Natural killer cell (primary cell): ENCODE measurements around the gene MEF2D. TPM values are rescaled to one million over a fixed set of nuclear protein-coding genes. Genes with fewer than 3 reads are reported as not detected.

ENCODE experiments used
- ATAC-seq, 3 donors: fragments of 150-1000 bp in 2 of 3; fragments of 200-7000 bp in 1 of 3; cut with Tn5 transposase; 1 replicate in 1 of 3; 2 replicates in 2 of 3; pipeline ENCODE4 v1.10.0; 2021; ENCODE audit warnings: mild to moderate bottlenecking in 2 of 3, moderate library complexity in 2 of 3
- DNase-seq, 2 donors: peaks; one replicate each; pipeline versions ENCODE4 v3.0.0 to v3.0.0-alpha.2; 2013 to 2021; ENCODE audit warnings: mixed read lengths in 1 of 2
- H3K27ac ChIP-seq: one replicate; pipeline ENCODE4 v1.5.1; 2013; ENCODE audit warnings: mild to moderate bottlenecking, low read length
- H3K27me3 ChIP-seq: one replicate; pipeline ENCODE4 v1.6.1; 2013; ENCODE audit warnings: low read length; ENCODE audit not compliant: control insufficient read depth, insufficient read depth
- H3K36me3 ChIP-seq: one replicate; pipeline ENCODE4 v1.6.1; 2013; ENCODE audit warnings: low read length; ENCODE audit not compliant: control insufficient read depth, insufficient read depth
- H3K4me1 ChIP-seq: one replicate; pipeline ENCODE4 v1.6.1; 2013; ENCODE audit warnings: low read length; ENCODE audit not compliant: control insufficient read depth, insufficient read depth
- H3K4me3 ChIP-seq: one replicate; pipeline ENCODE4 v1.5.1; 2013; ENCODE audit warnings: low read length
- H3K9me3 ChIP-seq: one replicate; pipeline ENCODE4 v1.6.1; 2013; ENCODE audit warnings: low read length; ENCODE audit not compliant: control insufficient read depth, insufficient read depth
- H3K27ac Mint-ChIP-seq, 2 donors: one replicate each; pipeline ENCODE4 v1.8.0; 2022; ENCODE audit warnings: mild to moderate bottlenecking in 2 of 2, mixed read lengths in 2 of 2, moderate library complexity in 1 of 2
- H3K27me3 Mint-ChIP-seq, 2 donors: one replicate each; pipeline ENCODE4 v1.8.0; 2022; ENCODE audit warnings: low read depth in 2 of 2, mixed read lengths in 2 of 2
- H3K36me3 Mint-ChIP-seq: one replicate; pipeline ENCODE4 v1.8.0; 2022; ENCODE audit warnings: mixed read lengths
- H3K4me1 Mint-ChIP-seq, 2 donors: one replicate each; pipeline ENCODE4 v1.8.0; 2022; ENCODE audit warnings: mixed read lengths in 2 of 2
- H3K4me3 Mint-ChIP-seq: one replicate; pipeline ENCODE4 v1.8.0; 2022; ENCODE audit warnings: mild to moderate bottlenecking, moderate library complexity, mixed read lengths
- H3K9me3 Mint-ChIP-seq, 2 donors: one replicate each; pipeline ENCODE4 v1.8.0; 2022; ENCODE audit warnings: mixed read lengths in 2 of 2
- WGBS: methylation state at CpG from one replicate; pipeline ENCODE4 v1.1.7; 2013; ENCODE audit warnings: missing lambda C conversion rate; ENCODE audit not compliant: insufficient coverage; 5-methylcytosine and 5-hydroxymethylcytosine counted together
- intact Hi-C: fragments of 100-400 bp; cut with micrococcal nuclease; formaldehyde crosslinking; loops from one replicate; pipeline ENCODE4 v1.14.2; 2022
- total RNA-seq, 4 donors: library from RNA; stranded (reverse); fragments of 120-200 nt in 1 of 4; gene quantifications; one replicate each; pipeline versions ENCODE4 v1.2.3 to v1.2.4, GENCODE V29; 2013 to 2022
- TF ChIP-seq, protein P1 (sequence below): fragments of 200-600 bp; IDR thresholded peaks from one replicate; pipeline ENCODE4 v1.8.0; 2022; ENCODE audit warnings: antibody characterized with exemption

MEF2D gene
- total RNA-seq, 3 donors from 2014 or later (not counting 1 experiment from before 2014, with no cell fraction given) = 232 to 298 (median 284) TPM

DNA sequence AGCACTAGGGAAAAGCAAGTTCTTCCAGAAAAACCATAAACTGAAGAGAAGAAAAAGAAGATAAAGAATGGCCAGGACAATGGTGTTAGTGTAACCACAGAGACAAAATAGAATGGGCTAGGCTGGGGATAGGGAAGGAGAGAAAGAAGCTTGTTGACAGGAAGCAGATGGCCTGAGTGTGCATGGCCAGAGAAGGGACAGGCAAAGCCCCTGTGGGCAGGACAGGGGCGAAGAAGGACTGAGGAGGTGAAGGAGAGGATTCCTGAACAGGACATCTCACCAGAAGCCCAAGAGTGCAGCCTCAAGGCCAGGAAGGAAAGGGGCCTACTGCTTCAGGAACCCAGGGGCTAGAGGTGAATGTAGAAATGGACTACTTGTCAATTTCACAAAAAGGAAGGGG lies 42.5 kb upstream of the MEF2D start:
- H3K36me3 Mint-ChIP-seq = no peaks in the 10 kb centered on the region
- H3K4me3 Mint-ChIP-seq = no peak overlapping the region
- H3K27me3 ChIP-seq = no peaks in the 10 kb centered on the region
- H3K4me1 Mint-ChIP-seq = peaks cover 9 to 20% of the 10 kb centered on the region in 2 donors
- peaks cover 4% of the 10 kb centered on the region for H3K4me1 ChIP-seq
- DNase-seq (no peak), ATAC-seq (no peak)
- H3K36me3 ChIP-seq = no peaks in the 10 kb centered on the region
- 91% methylated on average over 1 of the region's 1 CpG for WGBS
- H3K27me3 Mint-ChIP-seq = no peaks in the 10 kb centered on the region
- H3K9me3 Mint-ChIP-seq = no peaks in the 10 kb centered on the region
- no peak overlapping the region for H3K27ac Mint-ChIP-seq
- TF ChIP-seq, protein P1, sequence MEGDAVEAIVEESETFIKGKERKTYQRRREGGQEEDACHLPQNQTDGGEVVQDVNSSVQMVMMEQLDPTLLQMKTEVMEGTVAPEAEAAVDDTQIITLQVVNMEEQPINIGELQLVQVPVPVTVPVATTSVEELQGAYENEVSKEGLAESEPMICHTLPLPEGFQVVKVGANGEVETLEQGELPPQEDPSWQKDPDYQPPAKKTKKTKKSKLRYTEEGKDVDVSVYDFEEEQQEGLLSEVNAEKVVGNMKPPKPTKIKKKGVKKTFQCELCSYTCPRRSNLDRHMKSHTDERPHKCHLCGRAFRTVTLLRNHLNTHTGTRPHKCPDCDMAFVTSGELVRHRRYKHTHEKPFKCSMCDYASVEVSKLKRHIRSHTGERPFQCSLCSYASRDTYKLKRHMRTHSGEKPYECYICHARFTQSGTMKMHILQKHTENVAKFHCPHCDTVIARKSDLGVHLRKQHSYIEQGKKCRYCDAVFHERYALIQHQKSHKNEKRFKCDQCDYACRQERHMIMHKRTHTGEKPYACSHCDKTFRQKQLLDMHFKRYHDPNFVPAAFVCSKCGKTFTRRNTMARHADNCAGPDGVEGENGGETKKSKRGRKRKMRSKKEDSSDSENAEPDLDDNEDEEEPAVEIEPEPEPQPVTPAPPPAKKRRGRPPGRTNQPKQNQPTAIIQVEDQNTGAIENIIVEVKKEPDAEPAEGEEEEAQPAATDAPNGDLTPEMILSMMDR = no peak
- H3K4me3 ChIP-seq = no peak overlapping the region
- no peak overlapping the region for H3K27ac ChIP-seq
- intact Hi-C loops = no loop called here
- H3K9me3 ChIP-seq = no peaks in the 10 kb centered on the region

DNA sequence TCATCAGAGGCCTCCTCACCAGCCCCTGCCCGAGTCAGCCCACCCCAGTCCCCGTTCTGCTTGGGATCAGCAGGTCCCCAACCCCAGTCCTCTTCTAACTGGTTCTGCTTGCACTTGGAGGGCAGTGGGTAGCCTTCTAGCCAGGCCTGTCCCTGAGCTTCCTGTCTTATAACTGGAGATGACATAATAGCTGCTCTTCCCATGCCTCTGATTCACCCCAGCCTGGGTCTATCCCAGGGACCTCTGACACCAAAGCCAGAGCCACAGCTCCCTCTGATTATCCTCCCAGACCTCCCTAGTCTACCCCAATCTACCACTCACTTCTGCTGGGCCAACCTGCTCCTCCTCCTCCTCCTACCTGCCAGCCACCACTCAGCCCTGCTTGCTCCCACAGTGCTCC lies 40.4 kb upstream of the MEF2D start:
- no peaks in the 10 kb centered on the region for H3K27me3 Mint-ChIP-seq
- intact Hi-C loops = no loop called here
- no peak overlapping the region for H3K27ac Mint-ChIP-seq
- Histone ChIP-seq H3K4me1 (peaks cover 4% of the 10 kb centered on the region), H3K36me3 (no peaks in the 10 kb centered on the region), H3K27ac (no peak overlapping the region), H3K4me3 (no peak overlapping the region), H3K27me3 (no peaks in the 10 kb centered on the region), H3K9me3 (no peaks in the 10 kb centered on the region)
- no peak for ATAC-seq
- WGBS = 88% methylated on average over 2 of the region's 2 CpGs
- TF ChIP-seq, protein P1 = no peak
- peaks cover 9 to 20% of the 10 kb centered on the region in 2 donors for H3K4me1 Mint-ChIP-seq
- DNase-seq = no peak
- H3K9me3 Mint-ChIP-seq = no peaks in the 10 kb centered on the region
- no peaks in the 10 kb centered on the region for H3K36me3 Mint-ChIP-seq
- H3K4me3 Mint-ChIP-seq = no peak overlapping the region

- H3K27me3 Mint-ChIP-seq = no peaks in the 10 kb centered on the region
- no peaks in the 10 kb centered on the region for H3K9me3 ChIP-seq
- H3K4me3 ChIP-seq = no peak overlapping the region
- H3K4me1 Mint-ChIP-seq = peaks cover 9 to 15% of the 10 kb centered on the region in 2 donors
- no peaks in the 10 kb centered on the region for H3K36me3 ChIP-seq
- ATAC-seq (no peak), DNase-seq (no peak)
- TF ChIP-seq, protein P1 = no peak
- no peak overlapping the region for H3K27ac Mint-ChIP-seq
- H3K9me3 Mint-ChIP-seq = no peaks in the 10 kb centered on the region
- no peaks in the 10 kb centered on the region for H3K36me3 Mint-ChIP-seq
- intact Hi-C loops = no loop called here
- 55% methylated on average over 4 of the region's 4 CpGs for WGBS
- H3K4me1 ChIP-seq = peaks cover 4% of the 10 kb centered on the region
- no peak overlapping the region for H3K27ac ChIP-seq
- H3K4me3 Mint-ChIP-seq = no peak overlapping the region
- no peaks in the 10 kb centered on the region for H3K27me3 ChIP-seq
Measured at GRCh38 chr1:156539818-156540355, 39.3 kb upstream of the MEF2D start.
